GM12891 (cell line): Measurements from ENCODE around the gene AQP5.

Source experiments
- POLR2A ChIP-seq: IDR thresholded peaks from 2 replicates; pipeline ENCODE4 v1.6.1; 2011; ENCODE audit warnings: low read depth, low read length, control low read depth
- TAF1 ChIP-seq: IDR thresholded peaks from 2 replicates; pipeline ENCODE4 v1.6.1; 2011; ENCODE audit warnings: low read depth, low read length, control low read depth

- TF ChIP-seq POLR2A (no peak), TAF1 (no peak)
Measured at GRCh38 chr12:49920241-49920914, 41.3 kb upstream of the AQP5 start.
